Peyer's patch (tissue), 4 donors: Measurements from ENCODE around the gene LEPROT.

Experiments used
- POLR2A ChIP-seq, 2 donors: fragments of 450-650 bp; IDR thresholded peaks; one replicate each; pipeline ENCODE4 v1.5.1; 2017; ENCODE audit warnings: antibody characterized with exemption in 2 of 2, mild to moderate bottlenecking in 2 of 2, moderate library complexity in 2 of 2
- TF ChIP-seq, protein P1 (sequence below), 6 experiments: fragments of 450-650 bp in 4 of 6; fragments of 200-600 bp in 2 of 6; sonication (generic) in 1 of 6; IDR thresholded peaks; one replicate each; pipeline ENCODE4 v1.5.1; 2017 to 2019; ENCODE audit warnings: antibody characterized with exemption in 6 of 6, mild to moderate bottlenecking in 3 of 6, moderate library complexity in 1 of 6

DNA sequence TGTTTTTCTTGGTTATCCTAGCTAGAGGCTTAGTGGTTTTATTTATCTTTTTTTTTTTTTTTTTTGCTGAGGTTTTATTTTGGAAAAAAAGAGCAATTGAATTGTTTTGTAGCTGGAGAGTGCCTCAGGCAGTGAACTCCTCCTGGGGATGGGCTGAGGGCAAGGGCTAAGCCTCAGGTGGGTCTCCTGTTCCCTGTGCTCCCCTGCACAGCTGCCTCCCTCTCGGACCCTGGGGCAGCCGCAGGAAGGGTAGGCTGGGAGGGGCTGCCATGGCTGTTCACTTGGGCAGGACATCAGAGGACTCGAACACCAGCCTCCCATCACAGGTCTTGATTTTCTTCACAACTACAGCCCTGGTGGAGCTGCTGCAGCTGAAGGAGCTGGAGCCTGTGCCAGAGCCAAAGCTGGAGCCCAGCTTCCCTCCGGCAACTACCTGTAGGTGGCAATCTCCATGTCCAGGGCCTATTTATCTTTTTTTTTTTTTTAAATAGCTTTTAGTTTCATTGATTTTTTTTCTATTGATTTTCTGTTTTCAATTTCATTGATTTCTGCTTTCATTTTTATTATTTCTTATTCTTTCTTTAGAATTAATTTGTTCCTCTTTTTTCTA is 28.9 kb downstream of the LEPROT start:
- TF ChIP-seq, protein P1, sequence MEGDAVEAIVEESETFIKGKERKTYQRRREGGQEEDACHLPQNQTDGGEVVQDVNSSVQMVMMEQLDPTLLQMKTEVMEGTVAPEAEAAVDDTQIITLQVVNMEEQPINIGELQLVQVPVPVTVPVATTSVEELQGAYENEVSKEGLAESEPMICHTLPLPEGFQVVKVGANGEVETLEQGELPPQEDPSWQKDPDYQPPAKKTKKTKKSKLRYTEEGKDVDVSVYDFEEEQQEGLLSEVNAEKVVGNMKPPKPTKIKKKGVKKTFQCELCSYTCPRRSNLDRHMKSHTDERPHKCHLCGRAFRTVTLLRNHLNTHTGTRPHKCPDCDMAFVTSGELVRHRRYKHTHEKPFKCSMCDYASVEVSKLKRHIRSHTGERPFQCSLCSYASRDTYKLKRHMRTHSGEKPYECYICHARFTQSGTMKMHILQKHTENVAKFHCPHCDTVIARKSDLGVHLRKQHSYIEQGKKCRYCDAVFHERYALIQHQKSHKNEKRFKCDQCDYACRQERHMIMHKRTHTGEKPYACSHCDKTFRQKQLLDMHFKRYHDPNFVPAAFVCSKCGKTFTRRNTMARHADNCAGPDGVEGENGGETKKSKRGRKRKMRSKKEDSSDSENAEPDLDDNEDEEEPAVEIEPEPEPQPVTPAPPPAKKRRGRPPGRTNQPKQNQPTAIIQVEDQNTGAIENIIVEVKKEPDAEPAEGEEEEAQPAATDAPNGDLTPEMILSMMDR (IDR thresholded peaks at IDR 0.05) = no peak
- no peak for TF ChIP-seq POLR2A (IDR thresholded peaks at IDR 0.05)
